B cell (primary cell): ENCODE results near the gene LRRC4C.

Source experiments
- CTCF ChIP-seq: fragments of 200-600 bp; IDR thresholded peaks from one replicate; pipeline ENCODE4 v1.8.0; 2022; ENCODE audit warnings: antibody characterized with exemption, mild to moderate bottlenecking
- EZH2 ChIP-seq: IDR thresholded peaks from 2 replicates; pipeline ENCODE4 v1.6.1; 2012; ENCODE audit warnings: borderline replicate concordance, low read depth, mild to moderate bottlenecking, moderate library complexity, low read length; ENCODE audit not compliant: insufficient read depth, poor library complexity, severe bottlenecking

- TF ChIP-seq CTCF (no peak), EZH2 (no peak)
Measured at GRCh38 chr11:40190294-40190693, 1269.2 kb downstream of the LRRC4C start.
